Breast epithelium (tissue), 4 donors: ENCODE data around the gene ATAT1. TPM values are rescaled to one million over a fixed set of nuclear protein-coding genes. Genes with fewer than 3 reads are reported as not detected.

Experiments
- DNase-seq, 2 donors: peaks; one replicate each; pipeline ENCODE4 v3.0.0-alpha.2; 2019; ENCODE audit warnings: low spot score in 2 of 2
- H3K27ac ChIP-seq, 2 donors: fragments of 200-600 bp; sonication (generic) in 1 of 2; one replicate each; pipeline ENCODE4 v1.5.1; 2016 to 2019; ENCODE audit warnings: mild to moderate bottlenecking in 1 of 2
- H3K27me3 ChIP-seq, 2 donors: fragments of 200-600 bp; sonication (generic) in 1 of 2; one replicate each; pipeline versions ENCODE4 v1.5.1 to v1.6.0; 2017 to 2019; ENCODE audit warnings: control low read depth in 1 of 2, mild to moderate bottlenecking in 1 of 2
- H3K36me3 ChIP-seq: fragments of 200-600 bp; one replicate; pipeline ENCODE4 v1.5.1; 2019
- H3K4me1 ChIP-seq, 2 donors: fragments of 200-600 bp; sonication (generic); one replicate each; pipeline ENCODE4 v1.5.1; 2016 to 2019; ENCODE audit warnings: control low read depth in 1 of 2
- H3K4me3 ChIP-seq, 3 donors: fragments of 200-600 bp; sonication (generic); 1 replicate in 2 of 3; 2 replicates in 1 of 3; pipeline ENCODE4 v1.5.1; 2016 to 2019; ENCODE audit warnings: mild to moderate bottlenecking in 3 of 3, moderate library complexity in 2 of 3
- H3K9me3 ChIP-seq, 2 donors: fragments of 200-600 bp; sonication (generic) in 1 of 2; one replicate each; pipeline ENCODE4 v1.5.1; 2016 to 2019; ENCODE audit warnings: control low read depth in 1 of 2
- POLR2A ChIP-seq: fragments of 450-650 bp; IDR thresholded peaks from one replicate; pipeline ENCODE4 v1.6.1; 2016; ENCODE audit warnings: antibody characterized with exemption, mild to moderate bottlenecking, moderate library complexity
- POLR2AphosphoS5 ChIP-seq, 3 donors: sonication (generic); formaldehyde crosslinking; IDR thresholded peaks; one replicate each; pipeline ENCODE4 v1.6.1; 2017; ENCODE audit warnings: antibody characterized with exemption in 3 of 3
- intact Hi-C: fragments of 100-400 bp; cut with DNase I; formaldehyde crosslinking; loops from one replicate; pipeline ENCODE4 v1.15.1; 2023; ENCODE audit warnings: low total_unique reads
- total RNA-seq, 3 donors: library from RNA; depleted of rRNA; stranded (reverse); fragments of >200 nt; gene quantifications; one replicate each; pipeline ENCODE4 v1.1.0, GENCODE V29; 2016
- TF ChIP-seq, protein P1 (sequence below), 3 donors: fragments of 450-650 bp; IDR thresholded peaks; one replicate each; pipeline ENCODE4 v1.5.1; 2016 to 2017; ENCODE audit warnings: antibody characterized with exemption in 3 of 3, mild to moderate bottlenecking in 3 of 3, moderate library complexity in 3 of 3

ATAT1 gene
- total RNA-seq, 3 donors from 2014 or later = 5.3 to 10.5 (median 8.8) TPM

DNA sequence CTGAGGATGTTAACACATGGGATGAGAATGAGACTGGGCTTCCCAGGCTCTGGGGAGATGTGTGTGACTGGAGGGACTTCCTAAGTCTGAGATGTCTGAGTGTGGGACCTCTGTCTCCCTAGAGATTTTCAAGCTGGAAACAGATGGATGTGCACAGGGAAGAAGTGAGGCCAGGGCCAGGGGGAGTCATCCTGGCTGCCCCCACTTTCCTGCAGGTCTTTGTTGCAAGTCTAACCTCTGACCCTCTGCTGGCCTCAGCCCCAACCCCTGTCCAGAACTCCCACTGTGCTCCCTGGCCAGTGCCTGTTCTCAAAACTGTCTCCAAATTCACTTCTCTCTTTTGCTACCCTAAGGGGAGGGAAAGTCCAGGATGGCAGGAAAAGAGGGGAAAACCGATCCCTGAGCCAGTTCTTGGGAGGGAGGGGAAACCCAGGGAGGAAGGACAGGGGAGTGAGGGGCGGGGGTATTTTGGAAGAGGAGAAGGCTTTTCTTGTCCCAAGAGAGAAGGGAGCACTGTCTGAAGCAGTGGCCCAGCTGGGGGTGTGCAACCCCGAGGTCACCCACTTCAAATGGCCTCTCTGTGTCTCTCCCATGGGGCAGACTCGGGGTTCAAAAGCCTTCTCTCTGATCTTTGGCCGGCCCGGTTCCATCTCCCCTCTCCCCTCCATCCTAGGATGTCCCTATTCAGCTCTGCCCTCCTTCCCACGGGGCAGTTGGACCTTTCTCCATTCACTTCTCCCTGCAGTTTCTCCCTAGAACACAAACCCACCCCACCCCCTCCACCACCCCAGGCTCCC is 56.7 kb downstream of the ATAT1 start:
- Histone ChIP-seq H3K4me1 (peaks cover 11 to 12% of the 10 kb centered on the region in 2 donors), H3K9me3 (no peaks in the 10 kb centered on the region), H3K27ac (peak overlapping the region; percentile 96 to 97), H3K4me3 (peak overlapping the region; percentile 76 to 82 (median 82)), H3K27me3 (no peaks in the 10 kb centered on the region), H3K36me3 (no peaks in the 10 kb centered on the region)
- TF ChIP-seq POLR2AphosphoS5 (IDR thresholded peaks at IDR 0.05) = no peak
- TF ChIP-seq, protein P1, sequence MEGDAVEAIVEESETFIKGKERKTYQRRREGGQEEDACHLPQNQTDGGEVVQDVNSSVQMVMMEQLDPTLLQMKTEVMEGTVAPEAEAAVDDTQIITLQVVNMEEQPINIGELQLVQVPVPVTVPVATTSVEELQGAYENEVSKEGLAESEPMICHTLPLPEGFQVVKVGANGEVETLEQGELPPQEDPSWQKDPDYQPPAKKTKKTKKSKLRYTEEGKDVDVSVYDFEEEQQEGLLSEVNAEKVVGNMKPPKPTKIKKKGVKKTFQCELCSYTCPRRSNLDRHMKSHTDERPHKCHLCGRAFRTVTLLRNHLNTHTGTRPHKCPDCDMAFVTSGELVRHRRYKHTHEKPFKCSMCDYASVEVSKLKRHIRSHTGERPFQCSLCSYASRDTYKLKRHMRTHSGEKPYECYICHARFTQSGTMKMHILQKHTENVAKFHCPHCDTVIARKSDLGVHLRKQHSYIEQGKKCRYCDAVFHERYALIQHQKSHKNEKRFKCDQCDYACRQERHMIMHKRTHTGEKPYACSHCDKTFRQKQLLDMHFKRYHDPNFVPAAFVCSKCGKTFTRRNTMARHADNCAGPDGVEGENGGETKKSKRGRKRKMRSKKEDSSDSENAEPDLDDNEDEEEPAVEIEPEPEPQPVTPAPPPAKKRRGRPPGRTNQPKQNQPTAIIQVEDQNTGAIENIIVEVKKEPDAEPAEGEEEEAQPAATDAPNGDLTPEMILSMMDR (IDR thresholded peaks at IDR 0.05) = no peak
- no peak for TF ChIP-seq POLR2A
- no peak for DNase-seq
- intact Hi-C loops = loop anchor here (2.0 kb wide), 1 partner anchor 39 kb away; no protein-coding TSS in a partner anchor

DNA sequence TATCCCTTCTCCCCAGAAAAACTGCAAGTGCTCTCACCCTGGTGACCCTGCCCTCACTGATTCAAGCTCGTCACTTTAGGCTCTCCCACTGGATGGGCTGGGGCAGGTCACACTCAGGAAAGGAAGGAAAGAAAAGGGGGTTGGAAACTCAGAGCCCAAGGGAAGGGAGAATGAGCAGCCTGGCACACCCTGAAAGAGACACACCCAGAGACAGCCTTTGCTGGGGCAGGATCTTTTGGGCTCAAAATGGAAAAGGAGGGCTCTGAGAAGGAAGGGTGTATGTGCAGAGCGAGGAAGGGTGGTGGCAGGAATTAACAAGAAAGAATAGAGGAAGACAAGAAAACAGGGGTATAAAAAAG is 57.3 kb downstream of the ATAT1 start:
- no peaks in the 10 kb centered on the region for H3K27me3 ChIP-seq
- H3K4me3 ChIP-seq = peak overlapping the region; percentile 76 to 82 (median 82)
- no peaks in the 10 kb centered on the region for H3K9me3 ChIP-seq
- intact Hi-C loops = loop anchor here (2.0 kb wide), 1 partner anchor 39 kb away; no protein-coding TSS in a partner anchor
- peaks cover 11 to 16% of the 10 kb centered on the region in 2 donors for H3K4me1 ChIP-seq
- TF ChIP-seq POLR2A = no peak
- TF ChIP-seq POLR2AphosphoS5 (IDR thresholded peaks at IDR 0.05) = no peak
- TF ChIP-seq, protein P1 (IDR thresholded peaks at IDR 0.05) = no peak
- H3K36me3 ChIP-seq = no peaks in the 10 kb centered on the region
- no peak for DNase-seq
- H3K27ac ChIP-seq = peak overlapping the region; percentile 96 to 97

DNA sequence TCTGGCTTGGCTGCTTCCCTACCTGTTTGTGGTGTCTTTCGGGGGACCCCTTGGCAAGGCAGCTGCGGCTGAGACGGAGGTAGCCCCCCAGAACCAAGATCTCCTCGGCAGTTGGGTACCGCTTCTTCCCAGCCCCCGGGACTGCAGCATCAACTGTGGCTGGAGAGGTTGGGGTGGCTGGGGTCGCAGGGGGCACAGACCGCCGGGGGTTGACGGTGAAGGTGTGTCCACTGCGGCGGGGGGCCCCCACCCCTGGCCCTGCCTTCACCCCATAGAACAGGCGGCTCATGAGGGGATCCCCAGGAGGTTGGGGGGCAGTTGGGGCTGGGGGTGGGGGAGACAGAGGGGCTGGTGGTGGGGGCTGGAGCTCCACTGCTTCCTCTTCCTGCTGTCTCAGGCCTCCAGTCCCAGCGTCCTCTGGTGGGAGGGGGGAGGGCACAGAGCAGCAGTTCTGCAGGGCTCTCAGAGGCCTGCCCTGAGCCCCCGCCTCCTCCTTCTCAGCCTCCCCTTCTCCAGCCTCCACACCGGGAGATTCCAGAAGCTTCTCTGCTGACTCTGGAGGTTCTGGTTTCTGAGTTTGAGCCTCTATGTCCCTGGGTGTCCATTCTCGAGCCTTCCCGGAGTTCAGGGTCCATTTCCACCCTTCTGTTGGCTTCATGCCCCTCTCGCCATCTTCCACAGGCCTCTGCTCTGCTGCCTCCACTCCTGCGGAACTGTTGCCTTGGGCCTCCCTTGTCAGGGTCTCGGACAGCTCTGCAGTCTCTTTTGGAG is 57.9 kb downstream of the ATAT1 start:
- no peak for DNase-seq
- H3K27me3 ChIP-seq = no peaks in the 10 kb centered on the region
- peak overlapping the region; percentile 96 to 97 for H3K27ac ChIP-seq
- peaks cover 11 to 16% of the 10 kb centered on the region in 2 donors for H3K4me1 ChIP-seq
- peak overlapping the region; percentile 76 to 82 (median 82) for H3K4me3 ChIP-seq
- no peaks in the 10 kb centered on the region for H3K36me3 ChIP-seq
- no peak for TF ChIP-seq POLR2AphosphoS5 (IDR thresholded peaks at IDR 0.05)
- TF ChIP-seq, protein P1 (IDR thresholded peaks at IDR 0.05) = no peak
- no peak for TF ChIP-seq POLR2A
- no peaks in the 10 kb centered on the region for H3K9me3 ChIP-seq
- intact Hi-C loops = no loop called here

GRCh38 chr6:30685157-30686008 is 58.7 kb downstream of the ATAT1 start:
- no peak for DNase-seq
- intact Hi-C loops = no loop called here

More at GRCh38 chr6:30685157-30686008, 58.7 kb downstream of the ATAT1 start:
- no peak for TF ChIP-seq POLR2AphosphoS5 (IDR thresholded peaks at IDR 0.05)
- TF ChIP-seq, protein P1 (IDR thresholded peaks at IDR 0.05) = no peak
- TF ChIP-seq POLR2A = no peak
- Histone ChIP-seq H3K9me3 (no peaks in the 10 kb centered on the region), H3K27ac (peak overlapping the region; percentile 96 to 97), H3K4me3 (peak overlapping the region; percentile 76 to 82 (median 82)), H3K27me3 (no peaks in the 10 kb centered on the region), H3K4me1 (peaks cover 16 to 24% of the 10 kb centered on the region in 2 donors), H3K36me3 (no peaks in the 10 kb centered on the region)
